ENCODE data around the gene CNPY3. TPM values are rescaled to one million over a fixed set of nuclear protein-coding genes. Genes with fewer than 3 reads are reported as not detected.
A peak's percentile ranks its signal among the peaks of the same experiment; 100 is the strongest.

CNPY3 gene
- total RNA-seq, 3 donors from 2014 or later: 18.4 to 30.5 (median 23.5) TPM

GRCh38 chr6:42958125-42958524 lies 28.8 kb downstream of the CNPY3 start:
- no peak overlapping the region for H3K4me3 ChIP-seq
- no peak for TF ChIP-seq CTCF (IDR thresholded peaks at IDR 0.05)
- DNase-seq: no peak
- no peak for ATAC-seq
- no peaks in the 10 kb centered on the region for H3K36me3 ChIP-seq (ENCODE audit: low read depth)
- peaks cover 5% of the 10 kb centered on the region for H3K4me1 ChIP-seq (ENCODE audit: low read depth)
- intact Hi-C loops (cut with DNase I, micrococcal nuclease): no loop called here
- no peaks in the 10 kb centered on the region for H3K9me3 ChIP-seq

GRCh38 chr6:42959917-42960242 lies 30.6 kb downstream of the CNPY3 start:
- H3K9me3 ChIP-seq: no peaks in the 10 kb centered on the region
- H3K36me3 ChIP-seq (ENCODE audit: low read depth): no peaks in the 10 kb centered on the region
- H3K4me1 ChIP-seq (ENCODE audit: low read depth): peaks cover 5% of the 10 kb centered on the region
- no peak for TF ChIP-seq CTCF (IDR thresholded peaks at IDR 0.05)
- DNase-seq (no peak), ATAC-seq (no peak)
- intact Hi-C loops (cut with DNase I, micrococcal nuclease): no loop called here
- no peak overlapping the region for H3K4me3 ChIP-seq

GRCh38 chr6:42960243-42961019 lies 31.2 kb downstream of the CNPY3 start, which contains the start of gene GNMT:
TSS of gene GNMT (plus strand) at chr6:42960754. CDS start at chr6:42960768, 14 bp downstream.
- DNase-seq (peak; percentile 80 to 85 (median 84)), ATAC-seq (peak; percentile 97)
- Histone ChIP-seq H3K9me3 (no peaks in the 10 kb centered on the region), H3K36me3 (ENCODE audit: low read depth) (no peaks in the 10 kb centered on the region), H3K4me1 (ENCODE audit: low read depth) (peaks cover 5% of the 10 kb centered on the region), H3K4me3 (no peak within 1 kb of the TSS)
- no peak for TF ChIP-seq CTCF (IDR thresholded peaks at IDR 0.05)
- intact Hi-C loops (cut with DNase I, micrococcal nuclease): no loop called here

GRCh38 chr6:42961020-42961470 lies 31.8 kb downstream of the CNPY3 start:
- intact Hi-C loops (cut with DNase I, micrococcal nuclease): no loop called here
- ATAC-seq: peak; percentile 10

GRCh38 chr6:42962096-42962495 lies 32.8 kb downstream of the CNPY3 start:
- DNase-seq (no peak), ATAC-seq (no peak)
- H3K9me3 ChIP-seq: no peaks in the 10 kb centered on the region
- no peak for TF ChIP-seq CTCF (IDR thresholded peaks at IDR 0.05)
- peaks cover 5% of the 10 kb centered on the region for H3K4me1 ChIP-seq (ENCODE audit: low read depth)
- intact Hi-C loops (cut with DNase I, micrococcal nuclease): no loop called here
- no peak overlapping the region for H3K4me3 ChIP-seq
- H3K36me3 ChIP-seq (ENCODE audit: low read depth): no peaks in the 10 kb centered on the region

More at GRCh38 chr6:42961020-42961470, 31.8 kb downstream of the CNPY3 start:
- Histone ChIP-seq H3K9me3 (no peaks in the 10 kb centered on the region), H3K4me1 (ENCODE audit: low read depth) (peaks cover 5% of the 10 kb centered on the region), H3K36me3 (ENCODE audit: low read depth) (no peaks in the 10 kb centered on the region), H3K4me3 (no peak overlapping the region)
- TF ChIP-seq CTCF (IDR thresholded peaks at IDR 0.05): no peak
- DNase-seq: no peak
